Limb (tissue), 2 donors: ENCODE data around the gene SEMA6A.

ENCODE experiments used
- DNase-seq, 2 donors: peaks; one replicate each; pipeline ENCODE4 v3.0.0-alpha.2; 2016; ENCODE audit errors: extremely low spot score in 2 of 2

SEMA6A gene

GRCh38 chr5:116574367-116575325 is at the start of gene SEMA6A:
SEMA6A (minus strand) TSS chr5:116574823; CDS start chr5:116504944, 69,879 bp downstream.
- DNase-seq = peak; percentile 93 to 98

- DNase-seq = no peak
Observed at GRCh38 chr5:116622375-116623050, 47.9 kb upstream of the SEMA6A start.

GRCh38 chr5:116621599-116621998 is 47.0 kb upstream of the SEMA6A start:
- no peak for DNase-seq

- DNase-seq = no peak
Observed at GRCh38 chr5:116616876-116617275, 42.3 kb upstream of the SEMA6A start.

- DNase-seq = no peak
Observed at GRCh38 chr5:116614603-116614920, 39.9 kb upstream of the SEMA6A start.

- no peak for DNase-seq
Observed at GRCh38 chr5:116613445-116613844, 38.8 kb upstream of the SEMA6A start.

- no peak for DNase-seq
Observed at GRCh38 chr5:116612431-116612830, 37.8 kb upstream of the SEMA6A start.

GRCh38 chr5:116605310-116606070 is 30.9 kb upstream of the SEMA6A start:
- DNase-seq = no peak

GRCh38 chr5:116604805-116605204 is 30.2 kb upstream of the SEMA6A start:
- no peak for DNase-seq

- no peak for DNase-seq
Observed at GRCh38 chr5:116600876-116601275, 26.3 kb upstream of the SEMA6A start.

GRCh38 chr5:116598911-116599310 is 24.3 kb upstream of the SEMA6A start:
- no peak for DNase-seq

GRCh38 chr5:116595498-116595897 is 20.9 kb upstream of the SEMA6A start:
- DNase-seq = no peak

- DNase-seq = no peak
Observed at GRCh38 chr5:116593340-116593739, 18.7 kb upstream of the SEMA6A start.

- no peak for DNase-seq
Observed at GRCh38 chr5:116585227-116585626, 10.6 kb upstream of the SEMA6A start.

GRCh38 chr5:116583862-116584222 is 9.2 kb upstream of the SEMA6A start:
- DNase-seq = no peak

GRCh38 chr5:116583085-116583861 is 8.7 kb upstream of the SEMA6A start:
- DNase-seq = no peak

- no peak for DNase-seq
Observed at GRCh38 chr5:116581910-116582309, 7.3 kb upstream of the SEMA6A start.

GRCh38 chr5:116579144-116579543 is 4.5 kb upstream of the SEMA6A start:
- DNase-seq = no peak

GRCh38 chr5:116578676-116579075 is 4.1 kb upstream of the SEMA6A start:
- no peak for DNase-seq

- peak in 1 of 2 donors; percentile 53 for DNase-seq
Observed at GRCh38 chr5:116577064-116577788, 2.6 kb upstream of the SEMA6A start.
